Neuronal stem cell (in vitro differentiated cells): ENCODE data around the gene DLGAP4.

Experiments
- DNase-seq: peaks from one replicate; pipeline ENCODE4 v3.0.0-alpha.2; 2013; ENCODE audit warnings: low spot score
- H2AFZ ChIP-seq: one replicate; pipeline ENCODE4 v1.6.1; 2013; ENCODE audit warnings: mild to moderate bottlenecking, low read length, inconsistent platforms
- H2AK5ac ChIP-seq: 2 replicates; pipeline ENCODE4 v1.6.1; 2013; ENCODE audit warnings: low read depth, mild to moderate bottlenecking, inconsistent platforms, low read length, moderate library complexity, mixed read lengths
- H2BK120ac ChIP-seq: 2 replicates; pipeline ENCODE4 v1.6.1; 2013; ENCODE audit warnings: low read depth, mild to moderate bottlenecking, inconsistent platforms, low read length, moderate library complexity, mixed read lengths
- H2BK12ac ChIP-seq: one replicate; pipeline ENCODE4 v1.6.1; 2013; ENCODE audit warnings: low read length, inconsistent platforms
- H2BK15ac ChIP-seq: 2 replicates; pipeline ENCODE4 v1.6.1; 2013; ENCODE audit warnings: mild to moderate bottlenecking, low read length, inconsistent platforms, mixed read lengths
- H2BK5ac ChIP-seq: one replicate; pipeline ENCODE4 v1.6.1; 2013; ENCODE audit warnings: inconsistent platforms, mild to moderate bottlenecking, low read length, moderate library complexity
- H3K14ac ChIP-seq: one replicate; pipeline ENCODE4 v1.6.1; 2013; ENCODE audit warnings: low read length, inconsistent platforms
- H3K18ac ChIP-seq: 2 replicates; pipeline ENCODE4 v1.6.1; 2013; ENCODE audit warnings: low read length, inconsistent platforms
- H3K23ac ChIP-seq: 2 replicates; pipeline ENCODE4 v1.6.1; 2013; ENCODE audit warnings: low read depth, mild to moderate bottlenecking, mixed read lengths, low read length, inconsistent platforms; ENCODE audit not compliant: poor library complexity
- H3K27ac ChIP-seq: replicated peaks from 3 replicates; pipeline ENCODE4 v1.5.1; 2013; ENCODE audit warnings: low read length, inconsistent platforms
- H3K27me3 ChIP-seq, 3 experiments: 2 replicates each; pipeline ENCODE4 v1.6.1; 2013; ENCODE audit warnings: low read length in 3 of 3, mild to moderate bottlenecking in 2 of 3, inconsistent platforms in 1 of 3, low read depth in 1 of 3, mixed read lengths in 1 of 3, moderate library complexity in 1 of 3; ENCODE audit not compliant: control insufficient read depth in 3 of 3, insufficient read depth in 3 of 3
- H3K36me3 ChIP-seq, 2 donors: replicated peaks in 1 of 2; 2 replicates each; pipeline ENCODE4 v1.6.1; 2013; ENCODE audit warnings: low read length in 2 of 2; ENCODE audit not compliant: control insufficient read depth in 2 of 2, insufficient read depth in 2 of 2
- H3K4ac ChIP-seq: 2 replicates; pipeline ENCODE4 v1.6.1; 2013; ENCODE audit warnings: inconsistent platforms, mild to moderate bottlenecking, low read length, moderate library complexity
- H3K4me1 ChIP-seq, 2 donors: 1 replicate in 1 of 2; 2 replicates in 1 of 2; pipeline ENCODE4 v1.6.1; 2013; ENCODE audit warnings: low read length in 2 of 2, low read depth in 1 of 2; ENCODE audit not compliant: control insufficient read depth in 2 of 2, insufficient read depth in 1 of 2
- H3K4me2 ChIP-seq: one replicate; pipeline ENCODE4 v1.6.1; 2013; ENCODE audit warnings: mild to moderate bottlenecking, low read length, inconsistent platforms; ENCODE audit not compliant: insufficient read depth, poor library complexity, severe bottlenecking
- H3K4me3 ChIP-seq, 2 donors: 2 replicates each; pipeline ENCODE4 v1.5.1; 2013; ENCODE audit warnings: low read length in 2 of 2, mild to moderate bottlenecking in 2 of 2, inconsistent platforms in 1 of 2, moderate library complexity in 1 of 2
- H3K79me1 ChIP-seq: one replicate; pipeline ENCODE4 v1.6.1; 2013; ENCODE audit warnings: low read depth, mild to moderate bottlenecking, inconsistent platforms, low read length, moderate library complexity
- H3K9ac ChIP-seq: one replicate; pipeline ENCODE4 v1.6.1; 2013; ENCODE audit warnings: mild to moderate bottlenecking, low read depth, low read length, inconsistent platforms; ENCODE audit not compliant: poor library complexity
- H3K9me3 ChIP-seq, 2 donors: replicated peaks in 1 of 2; 2 replicates each; pipeline versions ENCODE3 to v1.6.1; 2013; ENCODE audit warnings: low read length in 2 of 2, mild to moderate bottlenecking in 2 of 2, inconsistent platforms in 1 of 2, low read depth in 1 of 2, mixed read lengths in 1 of 2, moderate library complexity in 1 of 2; ENCODE audit not compliant: control insufficient read depth in 2 of 2, insufficient read depth in 1 of 2
- H4K8ac ChIP-seq: one replicate; pipeline ENCODE4 v1.6.1; 2013; ENCODE audit warnings: low read depth, mild to moderate bottlenecking, inconsistent platforms, low read length, moderate library complexity
- H4K91ac ChIP-seq: one replicate; pipeline ENCODE4 v1.6.1; 2013; ENCODE audit warnings: low read length, low read depth, mild to moderate bottlenecking, inconsistent platforms; ENCODE audit not compliant: poor library complexity
- WGBS, 2 donors: extraction: QIAGEN DNeasy Blood & Tissue Kit; methylation state at CpG; one replicate each; pipeline ENCODE4 v1.1.7; 2013; ENCODE audit warnings: missing lambda C conversion rate in 2 of 2, mixed read lengths in 1 of 2; ENCODE audit not compliant: insufficient read length in 2 of 2, insufficient replicate concordance in 1 of 2; ENCODE audit errors: extremely low coverage in 2 of 2; 5-methylcytosine and 5-hydroxymethylcytosine counted together

The DLGAP4 gene

DNA sequence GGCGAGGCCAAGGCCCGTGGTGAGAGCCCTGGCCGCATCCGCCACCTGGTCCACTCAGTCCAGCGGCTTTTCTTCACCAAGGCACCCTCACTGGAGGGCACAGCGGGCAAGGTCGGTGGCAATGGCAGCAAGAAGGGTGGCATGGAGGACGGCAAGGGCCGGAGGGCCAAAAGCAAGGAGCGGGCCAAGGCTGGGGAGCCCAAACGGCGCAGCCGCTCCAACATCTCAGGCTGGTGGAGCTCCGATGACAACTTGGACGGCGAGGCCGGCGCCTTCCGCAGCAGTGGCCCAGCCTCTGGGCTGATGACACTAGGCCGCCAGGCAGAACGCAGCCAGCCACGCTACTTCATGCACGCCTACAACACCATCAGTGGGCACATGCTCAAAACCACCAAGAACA, 126.0 kb downstream of the DLGAP4 start:
- Histone ChIP-seq H3K23ac (no peak overlapping the region), H2AK5ac (no peak overlapping the region), H2BK15ac (no peak overlapping the region), H2AFZ (no peak overlapping the region), H3K9me3 (no peaks in the 10 kb centered on the region), H3K14ac (no peak overlapping the region), H4K91ac (peak overlapping the region; percentile 3), H3K27ac (no peak overlapping the region), H3K27me3 (peaks cover 0 to 4% (median 0%) of the 10 kb centered on the region in 3 experiments), H2BK12ac (no peak overlapping the region), H4K8ac (no peak overlapping the region), H3K4me3 (no peak overlapping the region), H3K18ac (peak overlapping the region; percentile 11), H3K4ac (no peak overlapping the region), H3K4me1 (peaks cover 0 to 2% of the 10 kb centered on the region in 2 donors), H2BK5ac (no peak overlapping the region), H3K36me3 (no peaks in the 10 kb centered on the region), H2BK120ac (no peak overlapping the region), H3K79me1 (no peaks in the 10 kb centered on the region), H3K4me2 (no peak overlapping the region), H3K9ac (no peak overlapping the region)
- WGBS, 2 donors = no CpG with 5 or more reads among the region's 23 CpGs
- no peak for DNase-seq

DNA sequence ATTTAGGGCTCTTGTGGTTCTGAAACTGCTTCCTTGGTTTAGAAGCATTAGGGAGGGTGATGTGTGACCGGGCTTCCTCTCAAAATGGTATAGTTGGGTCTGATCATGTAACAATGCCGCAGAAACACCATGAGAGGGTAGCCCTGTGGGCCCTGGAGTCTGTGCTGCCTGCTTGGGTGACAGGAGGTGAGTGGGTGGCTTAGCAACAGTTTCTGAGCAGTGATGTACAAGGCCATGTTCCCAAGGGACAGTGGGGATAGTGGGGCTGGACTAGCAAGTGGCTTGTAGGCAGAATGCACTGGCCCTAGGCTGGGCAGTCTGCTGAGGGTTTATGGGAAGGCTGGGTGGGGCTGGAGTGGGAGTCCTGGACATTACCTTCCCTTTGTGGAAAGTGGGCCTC, 128.2 kb downstream of the DLGAP4 start:
- Histone ChIP-seq H2BK5ac (no peak overlapping the region), H3K4me3 (no peak overlapping the region)
- no CpG with 5 or more reads among the region's 2 CpGs for WGBS, 2 donors

DNA sequence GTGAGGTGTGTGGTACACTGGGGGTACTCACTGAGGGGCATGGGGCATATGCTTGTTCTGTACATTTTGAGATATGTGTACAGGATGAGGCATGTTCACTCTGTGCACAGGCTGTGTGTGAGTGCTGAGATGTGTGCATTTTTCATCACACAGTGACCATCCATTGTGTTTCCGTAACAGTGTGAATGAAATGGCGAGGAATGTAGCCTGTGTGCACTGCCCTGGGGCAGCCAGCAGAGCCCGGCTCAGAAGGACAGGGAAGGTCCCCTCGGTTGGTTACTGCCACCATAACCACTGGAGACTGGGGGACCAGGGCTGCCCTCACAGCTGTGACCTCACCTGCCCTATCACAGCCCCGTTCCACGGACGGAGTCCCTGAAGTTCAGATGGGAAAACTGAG, 129.0 kb downstream of the DLGAP4 start:
- H3K9me3 ChIP-seq = no peaks in the 10 kb centered on the region
- peaks cover 0 to 2% of the 10 kb centered on the region in 2 donors for H3K4me1 ChIP-seq
- no peak overlapping the region for H3K9ac ChIP-seq
- no peak overlapping the region for H2AFZ ChIP-seq
- H3K36me3 ChIP-seq = no peaks in the 10 kb centered on the region
- no peak overlapping the region for H2BK5ac ChIP-seq
- DNase-seq = no peak
- H3K4ac ChIP-seq = no peak overlapping the region
- no peak overlapping the region for H3K23ac ChIP-seq
- peak overlapping the region; percentile 60 for H3K14ac ChIP-seq
- H3K27me3 ChIP-seq = peaks cover 0 to 4% (median 0%) of the 10 kb centered on the region in 3 experiments
- H3K79me1 ChIP-seq = no peaks in the 10 kb centered on the region
- H3K4me3 ChIP-seq = peak overlapping the region in 1 of 2 donors; percentile 56
- H3K18ac ChIP-seq = no peak overlapping the region
- H2BK120ac ChIP-seq = no peak overlapping the region
- no peak overlapping the region for H3K27ac ChIP-seq
- H4K8ac ChIP-seq = no peak overlapping the region
- no peak overlapping the region for H2BK15ac ChIP-seq
- WGBS, 2 donors = no CpG with 5 or more reads among the region's 7 CpGs
- no peak overlapping the region for H3K4me2 ChIP-seq
- H4K91ac ChIP-seq = no peak overlapping the region
- no peak overlapping the region for H2BK12ac ChIP-seq
- no peak overlapping the region for H2AK5ac ChIP-seq

More for the DNA sequence above, 128.2 kb downstream of the DLGAP4 start:
- Histone ChIP-seq H3K4me1 (peaks cover 0 to 2% of the 10 kb centered on the region in 2 donors), H2AK5ac (no peak overlapping the region), H3K18ac (no peak overlapping the region), H3K9me3 (no peaks in the 10 kb centered on the region), H3K4me2 (no peak overlapping the region), H2BK120ac (no peak overlapping the region), H4K91ac (peak overlapping the region; percentile 39), H3K36me3 (no peaks in the 10 kb centered on the region), H3K27me3 (peaks cover 0 to 4% (median 0%) of the 10 kb centered on the region in 3 experiments), H3K9ac (no peak overlapping the region), H4K8ac (no peak overlapping the region), H3K23ac (no peak overlapping the region), H2BK15ac (no peak overlapping the region), H2BK12ac (no peak overlapping the region), H3K79me1 (no peaks in the 10 kb centered on the region), H3K27ac (no peak overlapping the region), H2AFZ (no peak overlapping the region), H3K14ac (peak overlapping the region; percentile 60), H3K4ac (no peak overlapping the region)
- DNase-seq = no peak

DNA sequence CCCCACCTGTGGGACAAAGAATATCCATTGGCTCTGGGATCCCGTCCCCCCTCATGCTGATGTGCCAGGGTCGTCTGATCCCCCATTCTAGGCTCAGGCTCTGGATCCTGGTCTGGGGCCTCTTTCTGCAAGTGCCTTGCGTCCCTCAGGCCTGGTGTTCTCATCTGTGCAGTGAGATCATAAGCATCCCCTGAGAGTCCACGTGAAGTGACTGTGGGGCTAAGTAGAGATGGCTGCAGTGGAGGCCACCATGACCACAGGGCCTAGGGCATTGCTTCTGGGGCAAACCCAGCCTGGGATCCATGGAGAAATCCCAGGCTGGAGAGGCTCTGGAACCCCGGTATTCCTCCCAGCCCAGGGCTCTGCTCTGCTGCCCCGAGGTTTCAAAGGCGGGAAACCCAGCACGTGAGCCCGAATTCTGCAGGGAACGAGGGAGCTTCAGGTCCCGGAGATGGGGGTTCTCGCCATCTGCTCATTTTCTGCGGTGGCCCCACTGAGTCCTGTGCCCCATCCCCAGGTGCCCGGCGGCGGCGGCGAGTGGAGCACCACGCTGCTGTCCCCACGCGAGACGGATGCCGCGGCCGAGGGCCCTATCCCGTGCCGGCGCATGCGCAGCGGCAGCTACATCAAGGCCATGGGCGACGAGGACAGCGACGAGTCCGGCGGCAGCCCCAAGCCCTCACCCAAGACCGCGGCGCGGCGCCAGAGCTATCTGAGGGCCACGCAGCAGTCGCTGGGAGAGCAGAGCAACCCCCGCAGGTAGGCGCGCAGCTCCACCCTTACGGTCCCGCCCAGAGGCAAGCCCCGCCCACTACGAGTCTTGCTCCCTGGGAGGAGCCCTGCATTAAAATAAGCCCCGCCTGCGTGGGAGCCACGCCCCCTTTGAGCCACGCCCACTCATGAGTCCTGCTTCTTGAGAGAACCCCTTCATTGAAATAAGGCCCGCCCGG, 129.7 kb downstream of the DLGAP4 start:
- H3K36me3 ChIP-seq = no peaks in the 10 kb centered on the region
- no peak overlapping the region for H2BK12ac ChIP-seq
- peak overlapping the region; percentile 22 for H2BK15ac ChIP-seq
- H2AFZ ChIP-seq = no peak overlapping the region
- peaks cover 0 to 2% of the 10 kb centered on the region in 2 donors for H3K4me1 ChIP-seq
- peaks cover 0 to 4% (median 0%) of the 10 kb centered on the region in 3 experiments for H3K27me3 ChIP-seq
- peak; percentile 33 for DNase-seq
- peak overlapping the region; percentile 87 for H4K91ac ChIP-seq
- no peak overlapping the region for H2BK120ac ChIP-seq
- no peak overlapping the region for H4K8ac ChIP-seq
- no peaks in the 10 kb centered on the region for H3K9me3 ChIP-seq
- peak overlapping the region; percentile 38 for H2AK5ac ChIP-seq
- WGBS, 2 donors = no CpG with 5 or more reads among the region's 56 CpGs
- no peak overlapping the region for H3K27ac ChIP-seq
- no peak overlapping the region for H3K4ac ChIP-seq
- H3K14ac ChIP-seq = no peak overlapping the region
- no peak overlapping the region for H3K9ac ChIP-seq
- peak overlapping the region in 1 of 2 donors; percentile 56 for H3K4me3 ChIP-seq
- H3K79me1 ChIP-seq = no peaks in the 10 kb centered on the region
- H3K18ac ChIP-seq = peak overlapping the region; percentile 86
- no peak overlapping the region for H2BK5ac ChIP-seq
- peak overlapping the region; percentile 77 for H3K23ac ChIP-seq
- no peak overlapping the region for H3K4me2 ChIP-seq
